Stimulated activated naive CD4-positive, alpha-beta T cell treated with Interleukin-2 at 50 U/mL for 16 hours (primary cell): ENCODE data around the gene HS3ST4.
"Not testable (repeated sequence)": the region's sequence is repeated elsewhere in the genome, so short reads cannot be mapped to it uniquely, and the experiment has no call there.

ENCODE experiments used
- DNase-seq: peaks from one replicate; lab custom pipeline; 2025; lab: John Stamatoyannopoulos, UW

HS3ST4 gene

GRCh38 chr16:26005336-26005735 lies 313.6 kb downstream of the HS3ST4 start:
- DNase-seq = no peak

- DNase-seq = no peak
Observed at GRCh38 chr16:26012376-26012775, 320.6 kb downstream of the HS3ST4 start.

GRCh38 chr16:26015776-26016175 lies 324.0 kb downstream of the HS3ST4 start:
- DNase-seq = no peak

- DNase-seq = no peak
Observed at GRCh38 chr16:26016989-26017388, 325.2 kb downstream of the HS3ST4 start.

- DNase-seq = no peak
Observed at GRCh38 chr16:26019381-26020242, 327.9 kb downstream of the HS3ST4 start.

GRCh38 chr16:26026709-26027450 lies 335.1 kb downstream of the HS3ST4 start:
- DNase-seq = no peak

GRCh38 chr16:26031286-26031685 lies 339.5 kb downstream of the HS3ST4 start:
- DNase-seq = no peak

DNA sequence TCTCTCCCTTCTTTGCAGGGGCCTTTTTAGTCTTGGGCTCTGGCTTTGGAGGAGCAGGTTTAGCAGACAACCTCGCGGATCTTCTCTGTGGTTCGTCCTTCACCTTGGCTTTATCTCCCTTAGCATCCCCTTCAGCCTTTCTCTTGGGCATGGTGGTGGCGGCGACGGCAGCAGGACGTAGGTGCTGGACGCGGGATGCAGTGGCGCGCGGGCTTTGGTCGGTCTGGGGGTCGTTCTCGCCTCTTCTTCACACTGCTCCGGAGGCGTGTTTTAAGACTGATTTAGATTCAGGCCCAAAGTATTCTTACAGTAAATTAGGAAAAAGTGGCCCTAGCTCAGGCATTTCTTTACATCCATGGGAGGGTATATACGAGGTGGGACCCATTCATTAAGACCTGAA lies 340.9 kb downstream of the HS3ST4 start:
- DNase-seq = not testable (repeated sequence)

GRCh38 chr16:26041952-26042668 lies 350.4 kb downstream of the HS3ST4 start:
- DNase-seq = no peak

DNA sequence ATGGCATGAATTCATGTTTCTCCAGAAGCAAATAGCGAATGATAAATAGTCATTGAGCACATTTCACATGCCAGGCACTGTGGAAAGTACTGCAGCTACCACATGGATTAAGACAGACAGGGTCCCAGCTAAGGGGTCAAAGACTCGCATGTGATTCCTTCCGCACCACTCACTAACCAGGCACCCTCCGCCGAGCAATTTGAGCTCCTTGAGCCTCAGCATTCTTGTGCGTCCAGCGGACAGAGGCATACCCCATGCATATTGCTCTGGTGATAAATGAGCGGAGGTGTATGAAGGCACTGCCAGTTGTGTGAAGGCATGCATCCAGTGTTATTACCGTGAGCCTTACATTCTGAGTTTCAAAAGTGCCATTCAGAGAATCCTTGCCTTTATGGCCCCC lies 358.7 kb downstream of the HS3ST4 start:
- DNase-seq = no peak

- DNase-seq = no peak
Observed at GRCh38 chr16:26051063-26051462, 359.3 kb downstream of the HS3ST4 start.

- no peak for DNase-seq
Observed at GRCh38 chr16:26053889-26054288, 362.1 kb downstream of the HS3ST4 start.

- DNase-seq = no peak
Observed at GRCh38 chr16:26058326-26058725, 366.6 kb downstream of the HS3ST4 start.

GRCh38 chr16:26070302-26071100 lies 378.7 kb downstream of the HS3ST4 start:
- no peak for DNase-seq

DNA sequence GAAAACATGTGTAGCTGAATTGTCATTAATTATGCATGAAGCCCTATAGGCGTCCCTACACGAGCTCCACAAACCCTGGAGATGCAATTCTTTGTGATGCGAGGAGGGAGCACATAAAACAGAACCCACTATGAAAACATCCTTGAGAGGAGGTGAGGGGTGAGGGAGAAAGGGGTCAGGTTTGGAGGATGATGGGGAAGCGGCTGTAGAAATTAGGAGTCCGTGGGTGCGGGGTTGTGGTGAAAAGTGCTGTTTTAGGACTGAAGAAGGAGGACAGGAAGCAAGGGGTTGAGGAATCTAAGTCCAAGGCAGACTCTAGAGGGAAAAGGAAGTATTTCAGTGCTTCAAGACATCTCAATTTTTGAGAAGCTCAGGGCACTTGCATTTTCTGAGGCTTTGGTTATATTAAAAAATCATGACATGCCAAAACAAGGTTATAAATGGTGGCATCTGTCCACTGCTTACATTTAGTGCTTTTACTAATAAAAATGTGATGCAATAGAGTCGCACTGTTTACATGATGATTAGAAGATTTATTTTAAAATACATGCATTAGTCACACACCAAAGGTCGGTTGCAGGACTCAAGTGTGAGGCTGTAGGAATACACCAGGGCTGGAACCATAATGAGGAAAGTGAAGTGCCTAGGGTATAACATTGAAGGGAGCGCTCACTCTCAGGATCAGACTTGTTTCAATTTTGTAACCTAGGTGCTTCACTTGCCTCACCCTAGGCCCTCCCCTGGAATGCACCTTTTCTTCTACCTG lies 379.5 kb downstream of the HS3ST4 start:
- no peak for DNase-seq

- no peak for DNase-seq
Observed at GRCh38 chr16:26078716-26079355, 387.1 kb downstream of the HS3ST4 start.

DNA sequence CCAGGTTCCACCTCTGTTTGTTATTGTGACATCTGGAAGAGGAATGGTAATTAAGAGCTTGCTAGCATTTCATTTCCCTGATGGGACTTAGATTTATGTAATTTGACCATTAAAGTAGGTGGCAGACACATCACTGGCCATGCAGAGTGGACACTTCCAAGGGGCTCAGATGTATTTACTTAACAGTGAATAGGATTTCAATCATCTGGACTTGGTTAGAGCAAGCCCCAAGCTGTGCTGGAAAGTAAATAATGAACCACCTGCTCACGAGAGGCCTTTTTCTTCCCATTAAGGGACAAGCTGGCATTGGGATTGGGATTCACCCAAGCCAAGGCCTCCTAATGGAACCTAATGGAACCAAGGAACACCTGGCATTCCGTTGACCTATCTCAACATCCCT lies 395.3 kb downstream of the HS3ST4 start:
- DNase-seq = no peak

DNA sequence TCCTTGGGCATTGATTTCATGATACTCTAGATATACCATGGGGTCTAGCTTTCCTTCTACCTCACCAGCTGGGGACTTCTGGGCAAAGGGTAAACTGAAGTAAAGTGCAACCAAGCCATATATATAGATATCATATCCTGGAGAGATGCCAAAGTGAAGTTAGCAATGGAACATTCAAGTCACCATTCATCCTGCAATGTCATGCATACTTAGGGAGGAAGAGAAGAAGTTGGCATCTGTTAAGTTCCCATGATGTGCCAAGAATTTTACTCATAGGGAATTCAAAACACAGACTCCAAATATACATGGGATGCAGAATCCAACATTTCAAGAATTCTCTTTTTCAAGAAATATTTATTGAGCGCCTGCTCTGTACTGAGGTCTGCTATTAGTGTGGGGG lies 399.8 kb downstream of the HS3ST4 start:
- no peak for DNase-seq

DNA sequence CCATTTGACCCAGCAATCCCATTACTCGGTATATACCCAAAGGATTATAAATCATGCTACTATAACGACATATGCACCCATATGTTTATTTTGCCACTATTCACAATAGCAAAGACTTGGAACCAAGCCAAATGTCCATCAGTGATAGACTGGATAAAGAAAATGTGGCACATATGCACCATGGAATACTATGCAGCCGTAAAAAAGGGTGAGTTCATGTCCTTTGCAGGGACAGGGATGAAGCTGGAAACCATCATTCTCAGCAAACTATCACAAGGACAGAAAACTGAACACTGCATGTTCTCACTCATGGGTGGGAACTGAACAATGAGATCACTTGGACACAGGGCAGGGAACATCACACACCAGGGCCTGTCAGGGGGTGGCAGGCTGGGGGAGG lies 406.4 kb downstream of the HS3ST4 start:
- DNase-seq = not testable (repeated sequence)

GRCh38 chr16:26102369-26102768 lies 410.6 kb downstream of the HS3ST4 start:
- no peak for DNase-seq
